ENCODE results near the gene ECI1.

The ECI1 gene

DNA sequence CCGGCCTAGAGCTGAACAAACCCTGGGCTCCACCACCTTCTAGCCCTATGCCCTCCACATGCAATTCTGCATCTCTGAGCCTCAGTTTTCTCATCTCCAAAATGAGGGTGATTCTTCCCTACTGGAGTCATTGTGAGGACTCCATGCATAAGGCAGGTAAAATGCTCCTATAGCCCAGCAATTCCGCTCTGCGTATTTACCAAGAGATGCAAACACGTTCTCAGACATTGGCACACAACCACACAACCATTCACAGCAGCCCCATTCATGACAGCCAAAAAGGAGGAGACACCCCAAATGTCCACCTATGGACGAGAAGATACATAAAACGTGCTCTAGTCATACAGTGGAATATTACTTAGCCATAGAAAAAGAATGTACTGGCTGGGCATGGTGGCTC is 51.1 kb downstream of the ECI1 start:
- H3K4me3 ChIP-seq (ENCODE audit: low read length) = no peak overlapping the region
- no peak for DNase-seq (ENCODE audit: low read depth)
- TF ChIP-seq, protein P1, sequence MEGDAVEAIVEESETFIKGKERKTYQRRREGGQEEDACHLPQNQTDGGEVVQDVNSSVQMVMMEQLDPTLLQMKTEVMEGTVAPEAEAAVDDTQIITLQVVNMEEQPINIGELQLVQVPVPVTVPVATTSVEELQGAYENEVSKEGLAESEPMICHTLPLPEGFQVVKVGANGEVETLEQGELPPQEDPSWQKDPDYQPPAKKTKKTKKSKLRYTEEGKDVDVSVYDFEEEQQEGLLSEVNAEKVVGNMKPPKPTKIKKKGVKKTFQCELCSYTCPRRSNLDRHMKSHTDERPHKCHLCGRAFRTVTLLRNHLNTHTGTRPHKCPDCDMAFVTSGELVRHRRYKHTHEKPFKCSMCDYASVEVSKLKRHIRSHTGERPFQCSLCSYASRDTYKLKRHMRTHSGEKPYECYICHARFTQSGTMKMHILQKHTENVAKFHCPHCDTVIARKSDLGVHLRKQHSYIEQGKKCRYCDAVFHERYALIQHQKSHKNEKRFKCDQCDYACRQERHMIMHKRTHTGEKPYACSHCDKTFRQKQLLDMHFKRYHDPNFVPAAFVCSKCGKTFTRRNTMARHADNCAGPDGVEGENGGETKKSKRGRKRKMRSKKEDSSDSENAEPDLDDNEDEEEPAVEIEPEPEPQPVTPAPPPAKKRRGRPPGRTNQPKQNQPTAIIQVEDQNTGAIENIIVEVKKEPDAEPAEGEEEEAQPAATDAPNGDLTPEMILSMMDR (conservative IDR thresholded peaks at IDR 0.05; ENCODE audit: low read depth, low read length) = no peak

DNA sequence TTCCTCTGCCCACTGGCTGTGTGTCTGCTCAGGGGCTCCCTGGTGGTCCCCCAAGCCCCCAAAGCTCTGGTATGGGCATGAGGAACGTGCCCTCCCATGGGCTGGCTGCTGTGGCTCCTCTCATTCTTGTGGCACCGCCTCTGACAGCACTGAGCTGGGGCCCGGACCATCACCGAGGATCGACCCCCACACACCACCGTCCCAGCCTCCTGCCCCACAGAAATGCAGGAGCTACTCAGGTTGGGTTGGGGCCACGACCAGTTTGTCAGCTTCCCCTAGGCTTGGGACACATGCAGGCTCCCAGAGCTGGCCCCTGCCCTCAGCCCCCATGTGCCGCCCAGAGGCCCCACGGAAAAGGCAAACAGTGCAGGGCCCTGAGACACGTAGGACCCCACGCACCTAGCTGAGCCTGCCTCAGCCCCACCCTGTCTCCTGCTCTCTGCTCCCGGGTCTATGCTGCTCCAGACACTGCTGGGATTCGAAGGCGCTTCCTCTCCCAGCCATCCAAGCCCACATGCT is 51.7 kb downstream of the ECI1 start:
- TF ChIP-seq, protein P1 (conservative IDR thresholded peaks at IDR 0.05; ENCODE audit: low read depth, low read length) = no peak
- no peak for DNase-seq (ENCODE audit: low read depth)
- no peak overlapping the region for H3K4me3 ChIP-seq (ENCODE audit: low read length)

DNA sequence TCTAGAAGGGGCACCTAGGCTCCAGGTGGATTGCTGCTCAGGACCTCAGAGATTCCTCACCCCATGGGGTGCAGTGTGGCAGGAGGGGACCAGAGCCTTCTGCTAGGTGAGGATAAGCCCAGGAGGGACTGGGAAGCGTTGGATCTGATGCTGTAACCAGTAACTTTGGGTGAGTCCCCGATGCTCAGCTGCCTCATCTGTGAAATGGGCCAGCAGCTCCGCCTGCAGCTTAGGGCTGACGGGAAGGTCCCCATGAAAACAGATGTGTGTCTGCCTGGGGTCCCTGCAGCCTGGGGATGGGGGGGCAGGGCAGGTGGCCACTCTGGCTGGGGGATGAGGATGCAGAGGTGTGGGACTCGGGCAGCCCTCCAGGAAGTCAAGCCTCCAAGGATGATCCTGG is 52.3 kb downstream of the ECI1 start:
- no peak overlapping the region for H3K4me3 ChIP-seq (ENCODE audit: low read length)
- TF ChIP-seq, protein P1 (conservative IDR thresholded peaks at IDR 0.05; ENCODE audit: low read depth, low read length) = no peak
- DNase-seq (ENCODE audit: low read depth) = no peak

DNA sequence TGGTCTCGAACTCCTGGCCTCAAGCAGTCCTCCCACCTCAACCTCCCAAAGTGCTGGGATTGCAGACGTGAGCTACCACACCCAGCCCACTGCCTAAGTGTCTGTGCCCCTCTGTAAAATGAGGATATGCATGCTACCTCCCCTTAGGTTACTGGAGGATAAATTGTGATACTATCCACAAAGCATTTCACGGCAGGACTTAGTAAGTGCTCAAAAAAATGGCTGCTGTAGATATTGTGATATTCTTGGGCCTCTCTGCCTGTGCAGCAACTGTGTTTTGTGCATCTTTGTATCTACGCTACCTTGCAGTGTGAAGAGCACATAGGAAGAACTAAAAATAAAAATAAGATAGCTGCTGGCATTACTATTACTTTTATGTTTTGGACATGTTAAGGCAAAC is 53.1 kb downstream of the ECI1 start:
- no peak overlapping the region for H3K4me3 ChIP-seq (ENCODE audit: low read length)
- DNase-seq (ENCODE audit: low read depth) = no peak
- TF ChIP-seq, protein P1 (conservative IDR thresholded peaks at IDR 0.05; ENCODE audit: low read depth, low read length) = no peak

DNA sequence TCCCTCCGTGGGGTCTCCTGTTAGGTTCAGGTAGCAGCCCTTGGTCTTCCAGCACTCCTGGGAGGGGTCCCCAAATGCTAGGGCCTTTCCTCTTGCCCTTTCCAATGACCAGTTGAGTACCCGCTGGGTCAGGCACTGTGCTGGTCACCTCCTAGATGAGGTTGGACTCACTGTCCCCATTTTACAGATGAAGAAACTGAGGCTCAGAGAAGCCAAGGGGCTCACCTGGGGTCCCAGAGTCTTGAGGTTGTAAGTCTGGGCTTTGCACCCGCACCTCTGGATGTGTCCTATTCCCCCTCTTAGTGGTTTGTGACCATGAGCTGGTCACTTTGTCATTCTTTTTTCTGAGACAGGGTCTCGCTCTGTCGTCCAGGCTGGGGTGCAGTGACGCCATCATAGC is 53.6 kb downstream of the ECI1 start:
- H3K4me3 ChIP-seq (ENCODE audit: low read length) = no peak overlapping the region
- TF ChIP-seq, protein P1 (conservative IDR thresholded peaks at IDR 0.05; ENCODE audit: low read depth, low read length) = no peak
- DNase-seq (ENCODE audit: low read depth) = no peak

DNA sequence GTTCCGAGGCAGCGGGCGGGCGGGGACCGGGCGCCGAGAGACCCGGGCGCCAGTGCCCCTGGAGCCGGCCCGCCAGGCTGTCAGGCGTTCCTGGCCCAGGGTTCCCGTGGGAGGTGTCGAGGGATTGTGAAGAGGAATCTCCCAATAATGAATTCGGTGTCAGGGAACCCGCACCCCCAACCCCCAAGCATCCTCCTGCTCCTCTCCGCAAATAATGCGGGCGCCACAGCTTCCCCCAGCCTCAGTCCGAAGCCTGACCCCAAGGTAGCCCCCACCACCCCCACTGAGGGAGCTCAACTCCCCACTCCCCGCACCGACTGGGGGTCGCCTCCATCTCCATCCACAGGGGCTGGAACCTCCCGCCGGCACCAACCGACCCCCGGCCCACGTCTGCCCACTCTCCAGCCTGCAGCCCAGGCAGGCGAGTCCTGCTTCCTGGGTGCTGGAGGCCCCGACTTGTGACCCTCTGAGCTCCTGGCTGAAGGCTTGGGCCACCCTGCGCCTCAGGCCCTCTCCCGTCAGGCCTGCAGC is 54.3 kb downstream of the ECI1 start:
- H3K4me3 ChIP-seq (ENCODE audit: low read length) = no peak overlapping the region
- TF ChIP-seq, protein P1 (conservative IDR thresholded peaks at IDR 0.05; ENCODE audit: low read depth, low read length) = no peak
- no peak for DNase-seq (ENCODE audit: low read depth)

DNA sequence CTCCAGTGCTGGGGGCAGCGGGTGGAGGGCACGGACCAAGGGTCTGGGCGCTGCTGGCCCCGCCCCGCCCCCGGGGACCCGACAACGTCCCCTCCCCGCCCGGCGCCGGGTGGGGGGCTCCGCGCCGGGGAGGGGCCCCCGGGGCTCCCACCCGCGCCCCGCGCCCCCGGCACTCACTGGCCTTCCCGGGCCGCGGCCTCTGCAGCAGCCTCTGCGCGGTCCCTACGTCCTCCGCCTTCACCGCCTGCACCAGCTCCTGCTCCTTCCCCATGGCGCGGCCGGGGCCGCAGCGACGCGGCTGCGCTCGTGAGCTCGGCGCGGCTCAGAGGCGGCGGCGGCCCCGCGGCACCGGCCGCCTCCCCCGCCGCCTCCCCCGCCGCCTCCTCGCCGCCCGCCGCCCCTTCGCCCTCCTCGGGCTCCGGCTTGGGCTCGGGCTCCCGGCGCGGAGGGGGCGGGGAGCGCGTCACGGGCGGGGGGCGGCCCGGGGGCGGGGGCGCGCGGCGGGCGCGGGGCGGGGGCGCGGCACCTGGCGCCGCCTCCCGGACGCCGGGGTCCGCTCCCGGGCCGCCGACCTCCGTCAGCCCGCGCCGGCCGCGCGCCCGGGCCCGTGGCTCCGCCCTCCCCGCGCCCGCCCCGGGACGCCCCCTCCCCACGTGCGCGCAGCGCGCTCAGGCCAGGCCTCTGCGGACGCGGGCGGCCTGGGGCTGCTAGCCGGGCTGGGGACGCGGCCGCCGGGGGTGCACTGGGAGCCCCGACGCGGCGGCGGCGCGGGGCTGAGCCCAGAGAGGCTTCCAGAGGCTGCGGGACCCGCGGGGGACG is 55.0 kb downstream of the ECI1 start, which contains the start of gene CASKIN1:
Gene CASKIN1 (minus strand): TSS at position 444 of the 819 bp plus-strand sequence. CDS start 173 bp downstream, at position 271.
- TF ChIP-seq, protein P1 (conservative IDR thresholded peaks at IDR 0.05; ENCODE audit: low read depth, low read length) = no peak
- H3K4me3 ChIP-seq (ENCODE audit: low read length) = peak within 1 kb of the TSS; percentile 22
- no peak for DNase-seq (ENCODE audit: low read depth)

All from retinal pigment epithelial cell (primary cell).